Activated gamma-delta T cell treated with Interleukin-2 at 50 U/mL for 16 hours (primary cell): ENCODE measurements around the gene MAPK8IP3.
A peak's percentile ranks its signal among the peaks of the same experiment; 100 is the strongest.
"Not testable (repeated sequence)": the region's sequence is repeated elsewhere in the genome, so short reads cannot be mapped to it uniquely, and the experiment has no call there.

ENCODE experiments used
- DNase-seq: peaks from one replicate; pipeline ENCODE4 v3.0.0-alpha.2; 2020

The MAPK8IP3 gene

DNA sequence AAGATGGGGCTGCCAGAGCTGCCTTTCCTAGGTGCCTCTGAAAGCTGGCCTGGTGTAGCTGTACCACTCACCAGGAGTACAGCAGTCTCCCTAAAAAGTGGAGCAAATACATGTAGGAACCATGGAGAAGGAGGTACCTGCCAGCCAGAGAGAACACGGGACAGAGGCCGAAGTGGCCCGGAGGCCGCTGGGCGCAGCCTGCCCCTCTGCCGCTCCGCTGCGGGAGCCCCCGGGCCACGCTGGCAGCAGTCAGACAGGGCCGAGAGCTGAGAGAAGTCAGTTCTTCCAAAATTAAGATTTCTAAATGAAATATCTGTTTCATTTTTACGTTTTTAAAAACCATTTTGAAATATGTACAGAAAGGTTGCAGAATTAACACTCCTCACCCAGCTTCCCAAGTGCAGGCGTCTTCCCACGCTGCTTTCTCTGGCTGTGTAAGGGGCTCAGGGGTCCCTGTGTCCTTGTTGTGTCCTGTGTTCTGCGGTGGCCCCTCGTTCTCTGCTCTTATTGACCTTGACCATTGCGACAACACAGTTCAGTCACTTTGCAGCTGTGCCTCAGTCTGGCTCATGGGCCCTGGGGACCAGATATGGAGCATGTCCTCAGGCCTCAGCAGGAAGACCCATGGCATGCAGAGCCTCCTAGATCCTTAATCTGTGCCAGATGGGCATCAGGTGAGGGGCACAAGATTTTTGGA is 5.0 kb downstream of the MAPK8IP3 start:
- no peak for DNase-seq

DNA sequence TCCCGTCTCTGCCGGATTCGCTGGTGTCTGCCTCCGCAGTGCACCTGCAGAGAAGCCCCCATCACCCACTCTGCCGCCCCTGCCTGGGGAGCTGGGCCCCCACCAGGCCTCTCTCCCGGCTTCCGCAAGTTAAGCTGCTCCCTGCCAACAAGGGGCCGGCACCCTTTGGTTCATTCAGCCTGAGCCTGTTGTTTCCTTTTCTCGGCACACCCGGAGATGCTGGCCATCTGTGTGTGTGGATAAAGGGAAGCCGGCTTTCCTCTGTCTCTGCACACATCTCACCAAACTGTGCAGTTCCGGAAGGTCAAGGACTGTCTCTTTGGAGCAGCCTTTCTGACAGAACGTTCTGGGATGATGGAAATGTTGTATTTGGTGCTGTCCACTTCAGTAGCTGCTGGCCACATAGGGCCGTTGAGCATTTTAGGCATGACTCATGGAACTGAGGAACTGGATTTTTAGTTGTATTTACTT is 6.8 kb downstream of the MAPK8IP3 start:
- no peak for DNase-seq

DNA sequence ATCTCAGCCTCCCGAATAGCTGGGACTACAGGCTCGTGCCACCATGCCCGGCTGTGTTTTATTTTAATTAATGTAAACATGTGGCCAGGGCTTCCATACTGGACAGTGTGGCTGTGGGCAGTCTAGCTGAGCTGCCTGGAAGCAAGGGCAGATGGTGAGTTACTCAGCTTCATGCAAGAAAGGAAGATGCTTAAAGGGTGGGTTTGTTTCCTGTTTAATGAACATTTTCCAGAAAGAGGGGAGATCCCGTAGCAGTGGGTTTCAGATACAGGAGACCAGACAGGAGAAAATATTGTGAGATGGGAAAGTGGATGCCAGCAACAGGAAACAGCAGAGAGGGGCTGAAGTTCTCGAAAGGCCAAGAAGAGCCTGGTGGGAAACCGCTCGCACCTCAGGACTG is 7.3 kb downstream of the MAPK8IP3 start:
- no peak for DNase-seq

GRCh38 chr16:1713933-1714332 is 7.9 kb downstream of the MAPK8IP3 start:
- DNase-seq = no peak

- DNase-seq = no peak
Observed at GRCh38 chr16:1715220-1715619, 9.2 kb downstream of the MAPK8IP3 start.

DNA sequence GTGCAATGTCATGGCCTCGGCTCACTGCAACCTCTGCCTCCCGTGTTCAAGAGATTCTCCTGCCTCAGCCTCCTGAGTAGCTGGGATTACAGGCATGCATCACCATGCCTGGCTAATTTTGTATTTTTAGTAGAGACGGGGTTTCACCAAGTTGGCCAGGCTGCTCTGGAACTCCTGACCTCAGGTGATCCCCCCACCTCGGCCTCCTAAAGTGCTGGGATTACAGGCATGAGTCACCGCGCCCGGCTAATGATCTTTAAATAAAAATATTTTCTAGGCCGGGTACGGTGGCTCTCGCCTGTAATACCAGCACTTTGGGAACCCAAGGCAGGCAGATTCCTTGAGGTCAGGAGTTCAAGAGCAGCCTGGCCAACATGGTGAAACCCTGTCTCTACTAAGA is 12.2 kb downstream of the MAPK8IP3 start:
- DNase-seq = not testable (repeated sequence)

- peak; percentile 28 for DNase-seq
Observed at GRCh38 chr16:1719559-1720229, 13.7 kb downstream of the MAPK8IP3 start.

GRCh38 chr16:1721372-1721771 is 15.4 kb downstream of the MAPK8IP3 start:
- DNase-seq = no peak

DNA sequence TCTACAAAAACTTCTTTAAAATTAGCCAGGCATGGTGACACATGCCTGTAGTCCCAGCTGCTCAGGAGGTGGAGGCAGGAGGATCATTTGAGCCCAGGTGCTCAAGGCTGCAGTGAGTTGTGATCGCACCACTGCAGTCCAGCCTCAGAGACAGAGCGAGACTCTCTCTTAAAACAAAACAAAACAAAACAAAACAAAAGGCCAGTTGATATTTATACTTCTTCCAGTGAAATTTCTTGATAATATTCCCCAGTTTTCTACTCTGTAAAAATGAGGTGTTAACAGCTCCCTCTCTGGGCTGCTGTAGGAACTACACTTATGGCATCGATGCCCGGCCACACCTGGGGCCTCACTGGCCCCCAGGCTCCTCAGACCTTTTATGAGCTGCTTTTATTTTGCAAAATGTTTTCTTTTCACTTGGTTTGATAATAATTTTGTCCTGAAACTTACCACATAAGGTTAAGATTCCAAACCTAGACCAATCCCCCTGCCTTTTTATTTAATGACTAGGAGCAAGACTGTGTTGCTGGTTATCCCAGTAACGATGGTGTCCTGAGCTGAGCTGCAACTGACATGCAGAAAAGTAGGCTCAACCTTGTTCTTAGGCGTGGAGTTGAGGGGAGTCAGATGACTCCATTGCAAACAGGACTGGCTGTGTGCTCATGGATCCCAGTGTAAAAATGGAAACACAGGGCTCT is 17.6 kb downstream of the MAPK8IP3 start:
- DNase-seq = peak; percentile 45

GRCh38 chr16:1724491-1724890 is 18.5 kb downstream of the MAPK8IP3 start:
- no peak for DNase-seq

DNA sequence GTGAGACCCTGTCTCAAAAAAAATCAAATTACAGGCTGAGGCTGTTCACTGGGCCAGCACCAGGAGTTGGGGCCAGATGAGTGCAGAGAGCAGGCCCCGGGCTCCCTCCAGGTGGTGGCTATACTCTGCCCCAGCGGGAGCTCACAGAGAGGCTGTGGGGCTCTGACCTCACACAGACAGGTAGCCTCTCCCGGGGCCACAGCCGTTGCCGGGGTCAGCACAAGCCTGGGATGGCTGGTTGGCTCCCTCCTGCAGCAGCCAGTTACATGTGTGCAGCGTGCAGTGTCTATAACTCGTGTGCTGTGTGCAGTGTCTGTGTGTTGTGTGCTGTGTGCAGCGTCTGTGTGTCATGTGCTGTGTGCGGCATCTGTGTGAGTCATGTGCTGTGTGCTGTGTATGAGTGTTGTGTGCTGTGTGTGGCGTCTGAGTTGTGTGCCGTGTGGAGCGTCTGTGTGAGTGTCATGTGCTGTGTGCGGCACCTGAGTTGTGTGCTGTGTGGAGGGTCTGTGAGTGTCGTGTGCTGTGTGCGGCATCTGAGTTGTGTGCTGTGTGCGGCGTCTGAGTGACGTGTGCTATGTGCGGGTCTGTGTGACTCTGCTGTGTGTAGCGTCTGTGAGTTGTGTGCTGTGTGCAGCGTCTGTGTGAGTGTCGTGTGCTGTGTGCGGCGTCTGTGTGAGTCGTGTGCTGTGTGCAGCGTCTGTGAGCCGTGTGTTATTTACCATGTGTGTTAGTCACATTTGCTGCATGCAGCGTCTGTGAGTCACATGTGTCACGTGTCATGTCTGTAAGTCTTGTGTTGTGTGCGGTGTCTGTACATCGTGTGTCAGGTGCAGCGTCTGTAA is 20.9 kb downstream of the MAPK8IP3 start:
- DNase-seq = no peak

DNA sequence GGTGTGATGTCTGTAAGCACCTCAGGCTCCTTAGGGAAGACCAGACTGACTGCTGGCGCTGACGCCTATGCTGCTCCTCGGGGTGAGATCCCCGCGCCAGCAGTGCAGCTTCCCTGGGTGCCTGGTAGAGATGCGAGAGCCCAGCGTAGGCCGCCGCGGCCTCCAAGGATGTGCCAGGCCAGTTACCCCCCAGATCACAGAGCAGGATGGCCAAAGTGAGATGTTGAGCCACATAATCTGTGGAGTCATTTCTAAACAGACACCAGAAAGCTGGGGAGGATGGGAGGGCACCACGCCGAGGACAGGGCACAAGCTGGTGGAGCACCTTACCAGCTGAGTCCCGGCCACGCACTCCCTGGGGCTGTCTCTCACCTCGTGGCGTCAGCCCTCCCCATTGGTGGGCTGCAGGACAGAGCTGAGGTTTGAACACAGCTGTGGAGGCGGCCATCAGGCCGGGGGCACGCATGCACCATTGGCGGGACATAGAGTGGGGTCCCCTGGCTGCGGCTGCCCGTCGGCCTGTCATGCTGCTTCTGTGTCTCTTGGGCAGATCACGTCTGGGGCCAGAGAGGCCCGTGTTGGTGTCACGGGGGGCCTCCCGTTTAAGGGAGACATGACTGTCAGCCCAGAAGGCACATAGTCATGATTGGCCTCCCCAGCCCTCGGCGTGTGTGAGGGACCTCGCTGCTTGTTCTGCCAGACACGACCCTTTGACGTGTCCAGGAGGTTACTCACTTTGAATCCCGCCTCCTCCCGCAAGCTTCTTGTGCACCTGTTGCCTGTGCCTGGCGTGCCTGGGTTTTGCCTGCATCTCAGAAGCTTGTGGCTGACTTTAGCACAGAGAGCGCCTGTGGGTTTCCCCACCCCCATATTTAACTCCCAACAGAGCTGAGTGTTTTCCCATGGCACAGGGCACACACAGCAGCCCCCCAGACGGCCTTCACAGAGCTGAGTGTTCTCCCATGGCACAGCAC is 21.9 kb downstream of the MAPK8IP3 start:
- DNase-seq = no peak

DNA sequence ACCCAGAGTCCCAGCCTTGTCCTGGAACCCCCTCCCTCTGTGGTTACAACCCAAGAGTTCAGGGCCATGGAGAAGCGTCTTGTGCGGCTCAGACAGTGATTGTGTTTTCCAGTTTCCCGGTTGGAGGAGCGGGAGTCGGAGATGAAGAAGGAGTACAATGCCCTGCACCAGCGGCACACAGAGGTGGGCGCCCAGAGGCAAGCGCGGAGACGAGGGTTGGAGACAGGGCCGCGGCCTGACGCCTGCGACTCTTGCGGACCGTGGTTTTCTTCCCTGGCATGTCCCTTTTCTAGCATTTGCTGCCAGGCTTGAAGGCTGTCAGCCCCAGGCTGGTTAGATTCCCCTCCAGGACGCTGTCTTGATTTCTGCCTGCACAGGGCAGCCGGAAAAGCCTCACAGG is 23.0 kb downstream of the MAPK8IP3 start:
- DNase-seq = no peak

DNA sequence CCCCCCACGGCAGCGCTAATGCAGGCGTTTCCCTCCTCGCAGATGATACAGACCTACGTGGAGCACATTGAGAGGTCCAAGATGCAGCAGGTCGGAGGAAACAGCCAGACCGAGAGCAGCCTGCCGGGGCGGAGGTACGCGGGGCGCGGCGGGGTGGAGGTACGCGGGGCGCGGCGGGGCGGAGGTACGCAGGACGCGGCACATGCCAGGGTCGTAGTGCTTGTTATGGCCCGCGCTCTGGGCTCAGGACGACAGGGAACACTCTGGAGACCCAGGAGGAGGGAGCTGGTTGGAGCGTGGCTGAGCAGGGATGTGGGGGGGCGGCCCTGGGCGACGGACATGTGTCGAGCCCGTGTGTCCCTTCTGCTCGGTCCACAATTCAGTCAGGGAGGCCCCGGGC is 23.4 kb downstream of the MAPK8IP3 start:
- no peak for DNase-seq

- no peak for DNase-seq
Observed at GRCh38 chr16:1731073-1731472, 25.1 kb downstream of the MAPK8IP3 start.

DNA sequence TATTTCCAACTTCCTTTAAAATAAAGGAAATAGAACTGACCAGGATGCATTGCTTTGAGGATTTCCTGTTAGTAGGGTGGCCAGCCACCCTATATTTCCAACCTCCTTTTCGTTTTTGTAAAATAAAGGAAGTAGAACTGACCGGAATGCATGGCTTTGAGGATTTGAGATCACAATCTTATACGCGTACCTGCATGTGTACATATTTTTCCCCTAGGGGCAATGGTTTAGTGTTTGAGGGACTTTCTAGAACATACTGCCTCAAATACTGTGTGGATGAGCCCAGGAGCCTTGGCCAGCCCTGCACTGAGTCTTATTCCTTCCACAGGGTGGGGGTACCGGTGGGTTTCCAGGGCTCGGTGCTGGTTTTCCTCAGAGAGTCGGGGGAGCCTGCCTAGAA is 25.6 kb downstream of the MAPK8IP3 start:
- DNase-seq = no peak

GRCh38 chr16:1732071-1732470 is 26.1 kb downstream of the MAPK8IP3 start:
- no peak for DNase-seq

DNA sequence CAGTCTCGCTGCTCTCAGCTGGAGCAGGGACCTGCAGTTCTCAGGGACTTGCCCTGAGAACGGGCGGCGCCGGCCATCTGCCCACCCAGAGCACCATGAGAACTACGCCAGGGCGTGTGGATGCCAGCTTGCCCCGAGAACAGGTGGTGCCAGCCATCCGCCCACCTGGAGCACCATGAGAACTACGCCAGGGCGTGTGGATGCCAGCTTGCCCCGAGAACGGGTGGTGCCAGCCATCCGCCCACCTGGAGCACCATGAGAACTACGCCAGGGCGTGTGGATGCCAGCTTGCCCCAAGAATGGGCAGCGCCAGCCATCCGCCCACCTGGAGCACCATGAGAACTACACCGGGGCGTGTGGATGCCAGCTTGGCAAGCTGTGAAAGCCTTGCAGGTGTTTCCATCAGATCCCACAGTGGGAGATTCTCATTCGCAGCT is 26.6 kb downstream of the MAPK8IP3 start:
- not testable (repeated sequence) for DNase-seq

- DNase-seq = no peak
Observed at GRCh38 chr16:1734123-1734522, 28.1 kb downstream of the MAPK8IP3 start.

DNA sequence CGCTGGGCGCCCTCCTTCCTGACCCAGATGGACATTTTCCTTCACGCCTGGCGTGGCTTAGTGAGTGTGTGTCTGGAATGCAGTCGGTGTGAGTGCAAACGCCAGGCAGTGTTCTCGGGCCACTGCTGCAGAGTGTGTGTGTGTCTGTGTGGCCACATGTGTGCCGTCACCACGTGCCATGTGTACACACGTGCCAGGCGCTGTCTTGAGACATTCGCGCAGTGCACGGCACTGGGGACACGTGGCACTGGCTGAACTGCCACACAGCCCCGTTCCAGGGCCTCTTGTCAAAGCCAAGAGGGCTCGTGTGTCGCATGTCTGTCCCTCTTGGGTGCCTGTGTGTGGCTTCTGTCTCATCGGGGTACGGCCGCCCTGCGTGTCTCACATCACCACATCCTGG is 28.8 kb downstream of the MAPK8IP3 start:
- DNase-seq = no peak

DNA sequence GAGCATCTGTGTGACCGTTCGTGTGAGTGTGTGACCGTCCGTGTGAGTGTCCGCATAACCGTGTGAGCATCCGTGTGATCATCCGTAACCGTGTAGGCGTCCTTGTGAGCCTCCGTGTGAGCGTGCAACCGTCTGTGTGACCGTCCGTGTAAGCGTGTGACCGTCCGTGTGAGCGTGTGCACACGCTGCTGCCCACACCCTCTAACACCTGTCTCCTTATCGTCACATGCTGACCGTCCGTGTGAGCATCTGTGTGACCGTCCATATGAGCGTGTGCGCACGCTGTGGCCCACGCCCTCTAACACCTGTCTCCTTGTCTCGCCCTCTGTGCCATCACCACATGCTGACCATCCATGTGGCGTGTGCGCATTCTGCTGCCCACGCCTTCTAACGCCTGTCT is 34.2 kb downstream of the MAPK8IP3 start:
- no peak for DNase-seq
